Activated CD8-positive, alpha-beta T cell treated with anti-CD3 and anti-CD28 coated beads for 36 hours (primary cell): Measurements from ENCODE around the gene DNTT. TPM values are rescaled to one million over a fixed set of nuclear protein-coding genes. Genes with fewer than 3 reads are reported as not detected.

Experiments
- ATAC-seq: fragments of 200-7000 bp; cut with Tn5 transposase; one replicate; pipeline ENCODE4 v1.10.0; 2021; ENCODE audit warnings: mild to moderate bottlenecking, moderate library complexity
- CTCF ChIA-PET: fragments of 350-600 bp; sonication (Branson Sonifier 250); formaldehyde crosslinking; loops from one replicate; lab custom pipeline; 2021; ENCODE audit warnings: antibody characterized with exemption; lab: Charles Lee
- POLR2A ChIA-PET: fragments of 350-600 bp; sonication (Branson Sonifier 250); formaldehyde crosslinking; loops from one replicate; lab custom pipeline; 2021; ENCODE audit warnings: antibody characterized with exemption; lab: Charles Lee
- DNase-seq: peaks from one replicate; pipeline ENCODE4 v3.0.0-alpha.2; 2020
- H3K27ac Mint-ChIP-seq: one replicate; pipeline ENCODE4 v1.8.0; 2021; ENCODE audit warnings: mild to moderate bottlenecking, mixed read lengths
- H3K27me3 Mint-ChIP-seq: one replicate; pipeline ENCODE4 v1.8.0; 2021; ENCODE audit warnings: mixed read lengths
- H3K36me3 Mint-ChIP-seq: one replicate; pipeline ENCODE4 v1.8.0; 2021; ENCODE audit warnings: low read depth, mixed read lengths
- H3K4me1 Mint-ChIP-seq: one replicate; pipeline ENCODE4 v1.8.0; 2021; ENCODE audit warnings: low read depth, mixed read lengths
- H3K4me3 Mint-ChIP-seq: one replicate; pipeline ENCODE4 v1.8.0; 2021; ENCODE audit warnings: mild to moderate bottlenecking, moderate library complexity, mixed read lengths
- H3K9me3 Mint-ChIP-seq: one replicate; pipeline ENCODE4 v1.8.0; 2021; ENCODE audit warnings: mixed read lengths
- intact Hi-C: fragments of 100-400 bp; cut with micrococcal nuclease; formaldehyde crosslinking; loops from one replicate; pipeline ENCODE4 v1.10.0; 2022
- total RNA-seq, 2 experiments: library from RNA; stranded (reverse); gene quantifications; one replicate each; pipeline ENCODE4 v1.2.3, GENCODE V29; 2021
- TF ChIP-seq, protein P1 (sequence below): fragments of 200-600 bp; IDR thresholded peaks from one replicate; pipeline ENCODE4 v1.8.0; 2022; ENCODE audit warnings: antibody characterized with exemption, mild to moderate bottlenecking

DNTT gene
- total RNA-seq, 2 experiments from 2014 or later: not detected

DNA sequence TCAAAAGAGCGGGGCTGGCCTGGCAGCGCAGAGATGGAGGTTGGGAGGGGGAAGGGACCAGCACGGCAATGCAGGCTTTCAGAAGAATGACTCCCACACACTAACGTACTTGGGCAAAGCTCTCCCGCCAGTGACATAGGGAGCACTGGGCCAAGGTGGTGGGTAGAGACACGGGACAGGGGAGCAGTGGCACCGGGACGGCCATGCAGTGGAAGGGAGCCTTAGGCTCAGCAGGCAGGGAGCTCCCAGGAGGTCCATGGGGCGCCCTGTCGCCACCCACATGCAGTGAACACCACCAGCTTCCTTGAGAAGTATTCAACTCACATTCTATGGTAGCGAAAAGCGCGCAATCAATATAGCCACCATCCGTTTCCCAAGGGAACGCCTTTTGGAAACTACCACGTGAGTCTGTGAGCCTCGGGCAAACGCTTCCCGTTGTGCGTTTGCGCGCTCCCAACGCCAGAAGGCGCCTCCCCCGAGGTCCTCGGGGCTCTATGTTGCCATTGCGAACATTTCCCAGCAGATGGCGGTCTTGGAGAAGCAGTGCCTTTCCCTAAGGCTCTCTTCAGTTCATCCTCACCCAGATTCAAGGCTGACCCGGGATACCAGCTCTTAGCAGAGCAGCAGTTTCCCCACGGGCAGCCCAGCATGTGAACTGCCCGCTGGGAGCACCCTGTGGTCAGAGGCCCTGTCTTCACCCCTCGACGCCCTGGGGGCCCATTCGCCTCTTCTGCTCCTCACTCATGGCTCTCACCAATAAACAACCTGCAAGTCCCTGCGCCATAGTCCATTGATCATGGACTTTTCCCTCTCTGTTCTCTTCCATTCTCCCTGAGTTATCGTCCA, 71.0 kb downstream of the DNTT start:
- Mint-ChIP-seq H3K4me1 (peaks cover 6% of the 10 kb centered on the region), H3K4me3 (peak overlapping the region; percentile 78), H3K27me3 (peaks cover 7% of the 10 kb centered on the region), H3K9me3 (no peaks in the 10 kb centered on the region), H3K36me3 (no peaks in the 10 kb centered on the region), H3K27ac (no peak overlapping the region)
- TF ChIP-seq, protein P1, sequence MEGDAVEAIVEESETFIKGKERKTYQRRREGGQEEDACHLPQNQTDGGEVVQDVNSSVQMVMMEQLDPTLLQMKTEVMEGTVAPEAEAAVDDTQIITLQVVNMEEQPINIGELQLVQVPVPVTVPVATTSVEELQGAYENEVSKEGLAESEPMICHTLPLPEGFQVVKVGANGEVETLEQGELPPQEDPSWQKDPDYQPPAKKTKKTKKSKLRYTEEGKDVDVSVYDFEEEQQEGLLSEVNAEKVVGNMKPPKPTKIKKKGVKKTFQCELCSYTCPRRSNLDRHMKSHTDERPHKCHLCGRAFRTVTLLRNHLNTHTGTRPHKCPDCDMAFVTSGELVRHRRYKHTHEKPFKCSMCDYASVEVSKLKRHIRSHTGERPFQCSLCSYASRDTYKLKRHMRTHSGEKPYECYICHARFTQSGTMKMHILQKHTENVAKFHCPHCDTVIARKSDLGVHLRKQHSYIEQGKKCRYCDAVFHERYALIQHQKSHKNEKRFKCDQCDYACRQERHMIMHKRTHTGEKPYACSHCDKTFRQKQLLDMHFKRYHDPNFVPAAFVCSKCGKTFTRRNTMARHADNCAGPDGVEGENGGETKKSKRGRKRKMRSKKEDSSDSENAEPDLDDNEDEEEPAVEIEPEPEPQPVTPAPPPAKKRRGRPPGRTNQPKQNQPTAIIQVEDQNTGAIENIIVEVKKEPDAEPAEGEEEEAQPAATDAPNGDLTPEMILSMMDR: peak; percentile 99
- ATAC-seq (peak; percentile 92), DNase-seq (peak; percentile 85)
- ChIA-PET POLR2A (interaction anchor here (0.9 to 1.2 kb wide), 2 partner anchors 9 to 11 kb away, joined by 3 to 4 read pairs; no protein-coding TSS in a partner anchor), CTCF (interaction anchor here (0.6 to 4.2 kb wide), 46 partner anchors 10 to 835 kb away, joined by 3 to 33 read pairs (median 4); partner anchors contain the start of genes OPALIN and TLL2)
- intact Hi-C loops: no loop called here

DNA sequence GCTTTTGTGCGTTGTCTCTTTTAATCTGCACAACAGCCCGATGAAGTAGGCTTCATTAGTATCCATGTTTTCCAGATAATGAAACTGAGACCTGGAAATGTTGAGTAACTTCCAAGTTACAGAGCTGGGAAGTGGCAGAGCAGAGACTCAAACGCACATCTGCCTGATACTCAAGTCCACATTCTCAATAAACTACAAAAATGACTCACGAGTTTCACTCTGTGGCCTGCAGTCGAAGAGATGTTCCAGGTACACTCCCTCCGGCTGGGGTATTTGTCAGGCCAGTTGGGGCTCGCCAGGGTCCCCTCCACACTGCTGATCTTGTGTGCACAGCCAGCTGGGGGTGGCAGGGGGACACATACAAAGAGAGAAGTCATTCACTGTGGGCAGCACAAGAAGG, 72.2 kb downstream of the DNTT start:
- TF ChIP-seq, protein P1: no peak
- Mint-ChIP-seq H3K36me3 (no peaks in the 10 kb centered on the region), H3K9me3 (no peaks in the 10 kb centered on the region), H3K4me3 (no peak overlapping the region), H3K4me1 (peaks cover 6% of the 10 kb centered on the region), H3K27ac (no peak overlapping the region), H3K27me3 (peaks cover 11% of the 10 kb centered on the region)
- DNase-seq: peak; percentile 7
- no peak for ATAC-seq
- CTCF ChIA-PET: interaction anchor here (0.8 to 3.4 kb wide), 9 partner anchors 19 to 147 kb away, joined by 3 to 33 read pairs (median 4); partner anchors contain the start of gene TLL2
- intact Hi-C loops: no loop called here
- POLR2A ChIA-PET: no interaction called here

DNA sequence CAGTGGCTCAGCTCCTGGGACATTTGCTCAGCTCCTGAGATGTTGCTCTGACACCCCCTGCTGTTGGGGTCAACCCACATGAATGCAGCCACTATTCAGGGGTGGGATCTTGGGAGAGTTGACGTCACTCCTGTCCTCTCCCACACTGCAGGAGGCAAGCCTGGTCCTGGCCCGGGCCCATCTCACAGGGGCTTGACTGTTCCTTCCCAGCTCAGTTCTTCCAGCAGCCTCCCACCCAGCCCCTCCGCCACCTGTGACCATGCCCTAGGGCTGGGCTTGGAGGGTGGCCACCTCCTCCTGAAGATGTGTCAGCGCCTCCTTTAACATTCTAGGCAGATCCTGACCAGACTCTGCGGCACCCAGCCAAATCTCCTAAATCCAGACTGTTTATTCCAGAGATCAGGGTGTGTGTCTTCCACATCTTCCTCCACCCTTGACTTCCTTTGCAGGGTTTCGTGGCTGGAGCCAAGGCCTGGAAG, 73.6 kb downstream of the DNTT start:
- Mint-ChIP-seq H3K27me3 (peaks cover 11% of the 10 kb centered on the region), H3K4me3 (no peak overlapping the region), H3K36me3 (no peaks in the 10 kb centered on the region), H3K9me3 (no peaks in the 10 kb centered on the region), H3K4me1 (peaks cover 6% of the 10 kb centered on the region), H3K27ac (no peak overlapping the region)
- ChIA-PET CTCF (interaction anchor here (1.8 to 3.5 kb wide), 3 partner anchors 18 to 135 kb away, joined by 5 to 13 read pairs (median 6); partner anchors contain the start of gene TLL2), POLR2A (no interaction called here)
- DNase-seq: no peak
- TF ChIP-seq, protein P1: no peak
- ATAC-seq: no peak
- intact Hi-C loops: no loop called here

DNA sequence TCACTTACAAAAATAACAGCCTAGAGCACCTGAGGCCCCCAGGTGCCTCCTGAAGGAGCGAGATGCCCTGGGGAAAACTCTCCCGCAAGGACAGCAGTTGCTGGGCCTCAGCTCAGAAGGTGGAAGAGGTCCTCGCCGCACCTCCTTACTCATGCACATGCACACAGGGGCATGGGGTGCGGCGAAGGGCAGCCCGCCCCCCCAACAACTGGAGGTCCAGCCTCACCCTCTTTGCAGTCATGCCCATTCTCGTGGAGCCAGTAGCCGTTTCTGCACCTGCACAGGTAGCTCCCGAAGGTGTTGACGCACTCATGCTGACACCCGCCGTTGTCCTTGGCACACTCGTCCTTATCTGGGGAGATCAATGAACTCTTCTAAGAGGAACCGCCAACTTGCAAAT, 74.5 kb downstream of the DNTT start:
- Mint-ChIP-seq H3K4me1 (peaks cover 6% of the 10 kb centered on the region), H3K27ac (no peak overlapping the region), H3K9me3 (no peaks in the 10 kb centered on the region), H3K4me3 (no peak overlapping the region), H3K27me3 (peaks cover 7% of the 10 kb centered on the region), H3K36me3 (no peaks in the 10 kb centered on the region)
- intact Hi-C loops: no loop called here
- no peak for DNase-seq
- ATAC-seq: no peak
- ChIA-PET CTCF (interaction anchor here (0.6 to 3.5 kb wide), 4 partner anchors 18 to 136 kb away, joined by 3 to 13 read pairs (median 4); no protein-coding TSS in a partner anchor), POLR2A (no interaction called here)
- TF ChIP-seq, protein P1: no peak

DNA sequence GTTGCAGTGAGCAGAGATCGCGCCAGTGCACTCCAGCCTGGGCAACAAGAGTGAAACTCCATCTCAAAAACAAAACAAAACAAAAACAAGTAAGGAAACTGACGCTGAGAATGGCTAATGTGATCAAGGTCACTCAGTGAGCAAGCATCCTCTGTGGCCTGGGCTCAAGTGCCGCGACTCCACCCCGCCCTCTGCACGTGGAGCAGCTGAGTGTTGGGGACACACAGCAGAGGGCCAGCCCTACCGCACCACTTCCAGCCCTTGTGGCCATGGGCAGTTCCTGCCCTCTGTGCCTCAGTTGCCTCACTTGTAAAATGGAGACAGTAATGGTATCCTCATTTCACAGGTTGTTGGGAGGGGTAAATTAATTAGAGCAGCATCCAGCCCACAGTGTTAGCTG, 75.5 kb downstream of the DNTT start:
- TF ChIP-seq, protein P1: no peak
- Mint-ChIP-seq H3K27ac (no peak overlapping the region), H3K9me3 (no peaks in the 10 kb centered on the region), H3K4me1 (peaks cover 3% of the 10 kb centered on the region), H3K36me3 (no peaks in the 10 kb centered on the region), H3K27me3 (peaks cover 4% of the 10 kb centered on the region), H3K4me3 (no peak overlapping the region)
- ATAC-seq: no peak
- intact Hi-C loops: no loop called here
- CTCF ChIA-PET: interaction anchor here (1.2 to 3.5 kb wide), 2 partner anchors 17 to 133 kb away, joined by 3 to 13 read pairs; no protein-coding TSS in a partner anchor
- POLR2A ChIA-PET: no interaction called here
- no peak for DNase-seq
